GM12864 (cell line): ENCODE data around the gene EFNA4.

ENCODE experiments used
- DNase-seq: peaks from one replicate; pipeline ENCODE4 v3.0.0-alpha.2; 2011; ENCODE audit warnings: low read depth
- H3K4me3 ChIP-seq: 2 replicates; pipeline ENCODE4 v1.5.1; 2011; ENCODE audit warnings: mild to moderate bottlenecking, low read depth, low read length, control low read depth
- CTCF ChIP-seq: IDR thresholded peaks from 2 replicates; pipeline ENCODE4 v1.5.1; 2011; ENCODE audit warnings: low read depth, mild to moderate bottlenecking, moderate library complexity, low read length, control low read depth, inconsistent platforms; ENCODE audit errors: missing control alignments

Gene EFNA4

GRCh38 chr1:155069551-155070157 is 6.1 kb downstream of the EFNA4 start:
- H3K4me3 ChIP-seq: no peak overlapping the region
- no peak for DNase-seq
- TF ChIP-seq CTCF: no peak

GRCh38 chr1:155070158-155070621 is 6.7 kb downstream of the EFNA4 start:
- no peak for TF ChIP-seq CTCF
- no peak for DNase-seq
- H3K4me3 ChIP-seq: no peak overlapping the region

GRCh38 chr1:155070721-155071569 is 7.4 kb downstream of the EFNA4 start:
- TF ChIP-seq CTCF: peak; percentile 51
- H3K4me3 ChIP-seq: peak overlapping the region; percentile 51
- DNase-seq: no peak

GRCh38 chr1:155071701-155072100 is 8.2 kb downstream of the EFNA4 start:
- no peak for TF ChIP-seq CTCF
- no peak overlapping the region for H3K4me3 ChIP-seq
- no peak for DNase-seq

GRCh38 chr1:155072531-155073289 is 9.2 kb downstream of the EFNA4 start:
- H3K4me3 ChIP-seq: no peak overlapping the region
- DNase-seq: no peak
- TF ChIP-seq CTCF: no peak

GRCh38 chr1:155073377-155074242 is 10.1 kb downstream of the EFNA4 start:
- H3K4me3 ChIP-seq: no peak overlapping the region
- no peak for TF ChIP-seq CTCF
- DNase-seq: no peak
